Stimulated activated CD4-positive, alpha-beta T cell treated with anti-CD3 and anti-CD28 coated beads, Interleukin-1b, Interleukin-23, amount 100 ng/mL, for 1 hour (primary cell): ENCODE data around the gene KDM4D.
"Not testable (repeated sequence)": the region's sequence is repeated elsewhere in the genome, so short reads cannot be mapped to it uniquely, and the experiment has no call there.

Experiments
- DNase-seq, 2 donors: peaks; one replicate each; pipeline ENCODE4 v3.0.0-alpha.2; 2020; ENCODE audit warnings: low read depth in 2 of 2

KDM4D gene

DNA sequence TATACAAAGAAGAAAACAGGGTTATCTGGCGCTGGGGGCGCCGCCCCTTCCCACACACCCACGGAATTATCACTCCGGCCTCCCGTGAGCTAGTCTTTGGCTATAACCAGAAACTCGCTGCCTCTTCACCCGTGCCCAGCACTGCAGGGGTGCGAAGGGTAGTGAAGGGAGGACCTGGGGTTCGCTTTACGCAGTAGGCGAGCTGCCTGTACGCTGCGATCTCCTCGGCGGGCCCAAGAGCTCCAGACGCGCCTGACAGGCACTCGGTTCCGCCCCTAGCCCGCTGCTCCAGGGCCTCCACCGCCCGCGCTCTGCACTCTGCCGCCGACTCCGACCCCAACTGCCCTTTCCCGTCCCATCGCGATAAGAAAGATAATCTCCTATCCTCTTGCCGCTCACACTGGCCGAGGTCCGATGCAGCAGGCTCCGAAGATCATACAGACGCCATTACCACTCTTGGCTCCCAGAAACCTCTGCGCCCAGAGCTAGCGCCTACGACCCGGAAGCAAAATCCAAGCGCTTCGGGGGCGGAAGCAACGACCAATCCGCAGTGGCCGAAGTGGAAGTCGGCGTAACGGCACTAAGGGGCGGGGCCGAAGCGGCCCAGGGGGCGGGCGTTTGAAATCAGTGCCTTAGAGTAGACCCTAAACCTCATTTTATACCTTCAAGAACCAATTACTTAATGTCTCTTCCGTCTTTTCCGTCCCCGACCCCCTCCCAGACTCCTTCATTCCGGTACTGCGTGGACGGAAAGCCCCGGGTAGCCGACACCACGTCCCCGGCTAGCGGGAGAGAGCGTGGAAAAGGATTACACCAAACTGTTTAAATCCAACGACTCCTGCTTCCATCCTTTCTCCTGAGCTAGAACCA is at the start of gene KDM4D, which contains the start of gene CWC15:
Gene KDM4D (plus strand): TSS at position 611 of the 870 bp plus-strand sequence. CDS start 23,664 bp downstream, outside the sequence.
Gene CWC15 (minus strand): TSS at position 458 of the 870 bp plus-strand sequence. CDS start 1,371 bp downstream, outside the sequence.
- peak; percentile 80 to 86 for DNase-seq

DNA sequence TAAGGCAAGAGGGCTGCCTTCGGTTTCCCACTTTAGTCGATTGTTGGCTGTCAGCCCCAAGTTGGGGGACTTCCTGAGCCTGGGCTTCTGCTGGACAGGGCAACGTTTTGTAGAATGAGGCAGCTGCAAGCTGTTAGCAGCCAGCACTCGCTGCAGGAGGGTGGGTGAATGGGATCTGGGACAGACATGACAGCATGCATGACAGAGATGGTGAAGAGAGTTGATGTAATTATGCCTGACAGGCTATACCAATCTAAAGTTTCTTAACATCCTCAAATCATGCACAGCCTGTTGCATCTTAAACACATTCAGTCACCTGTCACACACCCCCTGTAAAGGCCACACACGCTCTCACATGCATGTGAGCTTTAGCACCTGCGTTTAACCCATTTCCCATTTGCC is 49.3 kb upstream of the KDM4D start:
- DNase-seq: no peak

DNA sequence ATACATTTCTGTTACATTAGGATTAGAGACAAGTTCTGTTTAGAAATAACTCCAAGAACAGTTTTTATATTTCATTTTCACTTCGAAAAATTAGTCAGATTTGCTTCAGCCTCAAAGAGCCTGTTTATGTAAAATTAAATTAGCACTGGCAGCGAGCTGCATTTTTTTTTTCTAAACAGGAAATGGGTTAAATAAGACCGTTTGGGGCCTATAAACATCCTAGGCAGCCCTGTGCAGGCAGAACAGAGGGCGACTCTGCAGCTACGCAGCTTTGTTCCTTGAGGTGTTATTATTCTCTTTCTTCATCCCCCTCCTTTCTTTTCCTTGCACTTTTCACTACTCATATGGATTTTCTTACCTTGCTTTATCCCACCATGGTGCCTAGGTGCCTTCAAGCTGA is 48.9 kb upstream of the KDM4D start:
- DNase-seq: no peak

DNA sequence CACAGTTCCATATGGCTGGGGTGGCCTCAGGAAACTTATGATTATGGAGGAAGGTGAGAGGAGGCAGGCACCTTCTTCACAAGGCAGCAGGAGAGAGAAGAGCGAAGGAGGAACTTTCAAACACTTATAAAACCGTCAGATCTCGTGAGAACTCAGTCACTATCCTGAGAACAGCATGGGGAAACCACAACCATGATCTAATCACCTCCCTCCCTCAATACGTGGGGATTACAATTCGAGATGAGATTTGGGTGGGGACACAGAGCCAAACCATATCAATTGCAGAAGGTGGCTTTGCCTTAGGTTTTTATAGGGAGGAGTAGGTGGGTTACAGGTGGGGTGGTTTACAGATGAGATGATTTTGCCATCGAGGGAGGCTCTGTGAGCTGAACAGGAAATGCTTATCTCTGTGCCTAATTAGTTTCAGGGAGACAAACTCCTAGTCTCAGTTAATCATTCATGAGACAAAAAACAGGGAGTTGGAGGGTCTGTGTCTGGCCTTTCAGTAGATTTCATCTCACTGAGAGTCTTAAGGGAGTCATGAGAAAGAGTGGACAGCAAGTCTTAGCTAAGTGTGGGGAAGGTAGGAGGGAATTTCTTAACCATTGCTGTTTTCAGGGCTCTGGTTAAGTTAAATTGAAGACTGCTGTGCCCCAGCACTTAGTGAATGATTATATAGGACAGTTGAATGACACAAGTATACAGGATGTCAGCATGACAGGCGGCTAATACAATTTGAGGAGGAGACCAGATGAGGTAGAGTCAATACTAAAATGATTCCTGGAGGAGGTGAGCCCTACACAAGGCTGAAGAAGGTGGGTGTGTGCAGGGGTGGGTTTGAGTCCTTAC is 47.9 kb upstream of the KDM4D start:
- DNase-seq: no peak

DNA sequence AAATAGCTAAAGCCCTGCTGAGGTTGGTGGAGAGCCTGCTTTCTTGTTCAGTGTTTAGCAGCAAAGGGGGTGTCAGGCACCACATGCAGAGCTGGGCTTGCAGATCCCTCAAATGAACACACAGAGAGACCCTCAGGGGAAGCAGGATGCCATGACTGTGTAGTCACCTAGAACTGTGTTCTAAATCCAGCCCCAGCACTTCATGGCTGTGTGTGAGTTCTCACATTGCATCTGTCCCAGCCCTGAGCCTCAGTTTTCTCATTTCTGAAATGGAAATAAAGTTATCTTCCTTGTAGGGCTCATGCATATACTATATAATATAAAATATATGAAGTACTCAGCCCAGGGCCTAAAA is 47.3 kb upstream of the KDM4D start:
- DNase-seq: no peak

DNA sequence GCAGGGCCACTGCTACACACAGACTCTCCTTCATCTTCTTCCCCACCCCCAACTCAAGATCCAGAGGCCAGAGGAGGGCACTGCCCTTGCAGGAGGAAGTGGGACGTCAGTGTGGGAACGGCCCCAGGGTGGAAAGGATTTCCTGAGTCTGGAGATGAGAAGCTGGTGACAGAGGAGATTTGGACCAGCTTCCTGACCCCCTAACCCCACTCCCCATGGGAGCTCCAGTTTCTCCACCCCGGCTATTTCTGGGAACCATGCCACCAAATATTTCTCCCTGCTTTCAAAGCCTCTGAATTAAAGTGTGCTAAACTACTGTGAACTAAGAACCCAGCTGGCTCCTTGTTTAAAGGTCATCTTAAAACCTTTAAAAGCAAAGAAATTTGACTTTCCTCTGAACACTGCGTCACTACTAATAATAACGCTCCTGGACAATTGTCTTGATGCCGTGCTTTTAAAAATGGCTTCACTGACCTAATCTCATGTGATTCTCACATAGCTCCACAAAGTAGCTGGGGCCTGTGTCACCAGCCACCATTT is 46.7 kb upstream of the KDM4D start:
- DNase-seq: no peak

DNA sequence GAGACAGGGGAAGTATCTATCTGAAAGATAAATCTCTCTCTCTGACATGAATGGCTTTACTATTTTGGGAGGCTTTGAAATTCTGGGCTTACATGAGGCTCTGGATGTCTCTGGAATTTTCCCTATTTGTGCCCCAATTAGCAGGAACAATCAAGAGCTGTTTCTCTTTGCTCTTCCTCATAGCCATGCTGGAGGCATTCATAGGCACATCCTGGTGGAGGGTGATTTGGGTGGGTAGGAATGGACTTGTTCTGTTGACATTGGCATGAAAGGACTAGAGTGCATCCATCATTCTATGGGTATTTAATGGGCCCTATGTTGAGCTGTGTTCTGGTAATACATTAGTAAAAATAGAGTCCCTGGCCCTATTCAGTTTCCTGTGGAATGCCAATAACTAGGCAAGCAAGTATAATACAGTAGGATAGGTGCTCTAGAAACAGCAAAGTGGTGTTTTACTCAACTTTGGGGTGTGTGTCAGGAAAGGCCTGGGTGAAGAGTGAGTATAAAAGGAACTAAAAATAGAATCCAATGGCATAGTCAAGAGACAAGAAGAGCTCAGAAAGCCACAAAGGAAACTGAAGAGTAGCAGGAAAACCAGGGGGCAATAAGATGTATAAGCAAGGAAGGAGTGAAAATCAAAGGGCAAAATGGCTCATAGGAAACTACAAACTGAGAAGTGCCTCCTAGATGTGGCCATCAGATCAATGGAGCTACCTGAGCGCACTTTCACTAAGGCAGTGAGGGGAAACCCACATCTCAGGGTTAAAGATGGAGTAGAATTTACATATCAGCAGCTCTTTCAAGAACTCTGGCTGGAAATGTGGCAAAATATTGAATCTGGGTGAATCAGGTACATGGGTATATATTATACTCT is 45.2 kb upstream of the KDM4D start:
- DNase-seq: no peak

DNA sequence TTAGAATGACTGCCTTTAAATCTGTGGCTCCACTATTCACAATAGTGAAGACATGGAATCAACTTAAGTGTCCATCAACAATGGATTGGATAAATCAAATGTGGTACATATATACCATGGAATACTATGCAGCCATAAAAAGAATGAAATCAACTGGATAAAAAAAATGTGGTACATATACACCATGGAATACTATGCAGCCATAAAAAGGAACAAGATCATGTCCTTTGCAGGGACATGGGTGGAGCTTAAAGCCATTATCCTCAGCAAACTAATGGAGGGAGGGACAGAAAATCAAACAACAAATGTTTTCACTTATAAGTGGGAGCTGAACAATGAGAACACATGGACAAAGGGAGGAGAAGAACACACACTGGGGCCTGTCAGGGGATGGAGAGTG is 41.4 kb upstream of the KDM4D start:
- DNase-seq: not testable (repeated sequence)

DNA sequence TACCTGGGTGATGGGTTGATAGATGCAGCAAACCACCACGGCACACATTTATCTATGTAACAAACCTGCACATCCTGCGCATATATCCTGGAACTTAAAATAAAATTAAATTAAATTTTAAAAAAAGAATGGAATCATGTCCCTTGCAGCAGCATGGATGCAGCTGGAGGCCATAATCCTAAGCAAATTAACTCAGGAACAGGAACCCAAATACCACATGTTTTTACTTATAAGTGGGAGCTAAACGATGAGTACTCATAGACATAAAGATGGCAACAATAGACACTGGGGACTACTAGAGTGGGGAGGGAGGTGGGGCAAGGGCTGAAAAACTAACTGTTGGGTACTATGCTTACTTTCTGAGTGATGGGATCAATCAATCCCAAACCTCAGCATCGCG is 41.0 kb upstream of the KDM4D start:
- DNase-seq: no peak

DNA sequence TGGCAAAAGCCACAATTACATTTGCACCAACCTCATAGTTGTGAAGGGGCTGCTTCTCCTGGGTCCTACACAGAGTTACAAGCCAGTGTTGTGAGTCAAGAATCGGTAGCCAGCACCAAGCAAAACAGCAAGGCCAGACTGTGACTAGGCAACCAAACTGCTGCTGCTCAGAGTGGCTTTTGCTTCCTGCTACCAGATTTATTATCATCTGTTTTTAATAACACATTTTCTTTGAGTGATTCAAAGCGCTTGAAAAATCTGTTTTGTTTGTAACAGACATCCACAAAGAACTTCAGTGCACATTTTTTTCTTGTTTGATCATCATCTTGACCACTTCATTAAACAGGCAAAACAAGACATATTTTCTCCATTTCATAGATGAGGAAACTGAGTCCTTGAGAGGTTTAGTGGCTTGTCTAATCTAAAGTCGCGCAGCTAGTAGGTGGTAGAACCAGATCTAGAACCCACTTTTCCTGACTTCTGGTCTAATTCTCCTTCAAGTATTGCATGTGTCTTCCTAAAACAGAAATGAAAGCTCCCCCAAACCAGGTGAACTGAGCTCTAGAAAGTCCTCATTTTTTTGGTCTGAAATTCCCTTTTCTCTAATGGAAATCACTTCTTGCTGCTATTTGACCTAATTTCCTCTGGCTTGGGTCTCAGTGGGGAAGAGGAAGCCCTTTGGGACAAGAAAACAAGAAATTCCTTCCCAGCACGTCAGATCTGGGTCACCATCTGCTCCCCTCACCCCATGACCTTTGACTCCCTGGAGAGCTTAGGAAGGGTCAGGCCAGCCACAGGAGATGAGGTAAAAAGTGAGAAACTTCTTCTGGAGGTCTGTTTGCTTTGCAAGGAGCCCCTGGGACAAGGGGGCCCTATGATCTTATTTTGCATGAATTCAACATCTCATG is 40.0 kb upstream of the KDM4D start:
- DNase-seq: no peak

DNA sequence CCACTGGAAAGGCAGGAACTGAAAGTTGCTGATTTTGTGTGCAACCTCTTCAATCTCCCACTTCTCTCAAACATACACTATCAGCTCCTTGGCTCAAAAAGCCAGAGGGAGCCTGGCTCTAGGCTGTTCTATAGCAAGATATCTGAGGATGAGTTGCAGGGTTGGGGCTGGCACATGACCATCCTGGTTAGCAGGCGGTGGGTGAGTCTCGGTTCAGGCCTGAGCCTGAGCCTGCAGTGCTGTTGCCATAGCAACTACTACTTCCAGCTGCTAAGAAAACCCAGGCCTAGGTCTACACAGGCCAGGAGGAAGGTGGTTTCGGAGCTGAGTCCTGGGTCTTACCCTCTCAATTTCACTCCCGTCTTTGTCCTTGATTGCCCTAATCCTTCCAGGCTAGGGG is 39.1 kb upstream of the KDM4D start:
- no peak for DNase-seq

DNA sequence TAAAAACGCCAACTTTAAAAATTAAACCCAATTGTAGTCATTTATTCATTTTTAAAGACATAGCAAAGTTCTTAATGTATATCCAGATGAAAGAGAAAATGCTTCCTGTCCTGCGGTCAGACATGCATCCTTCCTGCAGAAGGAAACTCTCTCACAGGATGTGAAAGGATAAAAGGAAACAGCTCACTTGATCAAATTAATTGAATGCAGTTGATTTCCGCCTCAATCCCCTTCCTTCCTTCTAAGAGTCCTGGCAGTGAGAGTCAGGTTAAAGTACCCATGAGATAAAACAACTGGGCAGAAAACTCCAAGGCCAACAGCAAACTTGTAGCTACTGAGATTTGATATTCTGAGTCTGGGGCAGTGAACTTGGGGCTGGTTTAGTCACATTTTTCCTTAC is 38.7 kb upstream of the KDM4D start:
- no peak for DNase-seq

DNA sequence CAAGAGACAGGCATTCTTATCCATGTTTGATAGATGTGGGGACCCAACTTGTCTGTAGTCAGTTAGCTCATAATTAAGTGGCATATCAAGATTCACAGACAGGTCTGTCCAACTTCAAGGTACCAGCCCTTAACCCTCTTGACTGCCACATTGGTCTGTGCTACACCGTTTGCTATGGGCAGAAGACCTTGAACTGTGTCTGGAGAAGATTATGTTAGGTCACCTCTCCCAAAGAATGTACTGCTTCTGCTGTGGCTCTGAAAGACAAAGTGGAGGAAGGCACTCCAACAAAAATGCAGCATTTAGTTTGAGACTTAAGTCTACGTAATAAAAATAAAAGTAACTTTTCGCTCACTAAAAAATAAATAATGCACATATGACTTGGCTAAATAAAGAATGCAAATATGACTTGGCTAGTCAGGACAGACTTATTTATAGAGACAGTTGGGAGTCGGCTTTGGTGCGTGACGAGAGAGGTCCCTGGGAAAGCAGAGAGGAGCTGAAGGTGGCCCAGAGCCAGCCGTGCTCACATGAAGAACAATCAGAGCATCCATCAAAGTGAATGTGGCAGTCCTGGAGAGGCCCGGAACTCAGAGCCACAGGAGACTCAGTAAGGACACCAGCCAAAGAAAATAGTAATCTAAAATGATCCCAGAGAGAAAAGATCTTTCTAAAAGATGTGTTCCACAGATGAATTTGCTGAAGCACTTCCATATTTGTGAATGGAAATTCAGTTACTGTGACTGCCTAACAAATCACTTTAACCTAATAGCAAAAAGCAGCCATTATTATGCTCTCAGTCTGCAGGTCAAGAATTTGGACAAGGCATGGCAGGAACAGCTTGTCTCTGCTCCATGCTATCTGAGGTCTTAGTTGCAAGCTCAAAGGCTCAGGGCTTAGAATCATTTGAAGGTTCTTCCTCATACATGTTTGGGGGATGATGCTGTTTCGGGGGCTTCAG is 35.1 kb upstream of the KDM4D start:
- DNase-seq: no peak

DNA sequence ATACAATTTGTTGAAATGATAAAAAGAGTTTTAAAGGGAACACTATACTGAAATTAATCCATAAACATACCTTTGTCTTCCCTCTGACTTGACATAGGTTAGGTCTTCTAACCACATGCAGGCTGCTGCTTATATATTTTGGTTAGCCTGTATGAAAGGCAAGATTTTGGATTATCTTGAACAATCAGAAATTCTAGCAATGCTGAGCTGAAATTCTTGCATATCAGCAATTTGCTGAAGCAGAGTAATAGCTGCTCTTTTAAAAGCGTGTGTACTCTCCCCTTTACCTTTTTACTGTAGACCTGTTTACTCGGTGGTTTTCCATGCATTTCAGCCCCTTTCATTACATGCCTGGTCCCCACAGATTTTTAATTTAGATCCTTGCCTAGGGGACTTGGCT is 34.2 kb upstream of the KDM4D start:
- DNase-seq: no peak

DNA sequence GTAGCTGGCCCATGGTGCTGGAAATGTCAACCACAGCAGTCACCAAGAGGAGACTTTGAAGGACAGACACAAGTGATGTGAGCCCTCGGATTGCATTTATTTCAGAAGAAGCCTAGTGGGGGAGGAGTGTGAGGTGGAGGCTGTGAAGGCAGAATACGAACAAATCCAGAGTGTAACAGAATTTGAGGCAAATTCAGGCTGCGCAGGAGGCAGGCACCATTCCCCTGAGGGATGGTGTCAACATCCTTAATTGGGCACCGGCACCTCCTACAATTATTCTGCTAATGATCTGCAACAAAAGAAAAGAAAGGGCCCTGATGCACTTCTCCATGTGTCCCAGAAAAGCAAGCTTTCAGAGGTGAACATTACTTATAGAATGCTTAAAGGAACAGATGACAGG is 32.4 kb upstream of the KDM4D start:
- DNase-seq: no peak

DNA sequence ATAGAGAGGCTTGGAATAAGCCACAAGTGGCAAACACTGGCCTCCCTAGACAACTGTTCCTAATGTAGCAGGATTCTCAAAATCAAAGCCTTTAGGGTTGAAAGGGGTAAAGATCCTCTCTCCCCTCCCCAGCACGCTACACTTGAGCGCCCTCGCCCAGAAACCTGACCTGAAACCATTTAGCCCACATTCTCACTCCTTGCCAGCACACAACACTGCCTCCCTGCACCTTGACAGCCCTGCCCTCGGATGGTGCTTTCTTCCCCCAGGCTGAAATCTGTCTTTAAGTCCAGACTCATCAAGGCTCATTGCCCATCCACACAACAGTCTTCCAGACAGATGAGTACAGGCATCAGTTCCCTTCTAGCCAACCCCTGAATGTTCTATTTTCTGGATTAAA is 26.7 kb upstream of the KDM4D start:
- DNase-seq: no peak

DNA sequence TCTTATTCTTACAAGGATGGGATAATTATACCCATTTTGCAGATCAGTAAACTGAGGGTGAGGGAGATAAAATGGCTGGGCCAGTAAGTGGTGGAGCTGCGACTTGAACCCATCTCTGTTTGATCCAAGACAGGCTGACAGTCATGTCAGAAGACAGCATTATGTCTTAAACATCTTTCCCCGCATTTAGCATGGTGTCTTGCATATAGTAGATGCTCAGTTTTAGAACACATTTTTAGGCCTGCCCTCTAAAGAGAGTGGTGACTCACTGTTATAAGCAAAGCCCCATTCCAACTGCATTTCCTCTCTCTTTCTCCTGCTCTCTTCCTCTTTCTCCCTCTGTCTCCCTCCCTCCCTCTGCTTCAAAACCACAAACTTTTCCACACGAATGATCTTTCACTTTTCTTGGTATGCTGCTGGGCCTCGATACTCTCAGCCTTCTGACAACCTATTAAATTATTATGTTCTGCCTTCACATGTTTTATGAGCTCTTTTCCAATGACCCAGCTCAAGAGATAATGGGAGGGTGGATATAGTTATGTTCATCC is 25.4 kb upstream of the KDM4D start:
- DNase-seq: no peak

DNA sequence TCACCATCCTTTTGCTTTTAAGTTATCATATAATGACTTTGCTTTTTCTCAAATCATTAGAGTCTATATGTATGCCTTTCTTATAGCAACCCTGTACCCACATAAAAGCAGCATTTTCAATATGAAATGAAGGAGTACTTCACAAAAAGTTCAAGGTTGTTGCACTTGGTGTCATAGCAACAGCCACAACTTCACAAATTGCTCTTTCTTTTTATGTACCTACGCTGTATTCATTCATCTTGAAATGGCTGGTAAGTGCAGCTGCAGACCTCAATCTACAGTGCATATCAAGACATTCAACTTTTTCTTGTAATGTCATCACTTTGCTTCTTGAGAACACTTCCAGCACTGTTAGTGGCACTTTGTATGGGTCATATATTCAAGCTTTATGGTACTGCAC is 18.8 kb upstream of the KDM4D start:
- DNase-seq: no peak

DNA sequence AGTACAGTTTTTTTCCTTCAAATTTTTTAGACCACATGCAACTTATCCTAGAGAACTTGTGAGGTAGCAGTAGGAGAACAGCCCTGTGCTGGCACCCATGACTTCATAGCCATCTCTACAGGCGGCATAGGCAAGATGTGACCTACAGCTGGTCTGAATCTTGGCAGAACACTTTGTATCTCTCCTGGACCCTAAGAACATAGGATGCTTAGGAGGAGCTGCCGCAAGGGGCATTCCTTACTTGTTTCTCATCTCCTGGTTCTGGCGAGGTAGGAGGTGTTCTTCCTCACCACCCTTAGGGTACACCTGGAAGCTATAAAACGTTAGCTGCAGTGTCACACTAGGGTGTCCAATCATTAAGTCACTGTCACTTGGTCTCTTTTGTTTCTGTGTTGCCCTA is 16.5 kb upstream of the KDM4D start:
- no peak for DNase-seq
